Mesenchymal stem cell (in vitro differentiated cells and primary cell): ENCODE measurements around the gene B3GAT3.
"Not testable (repeated sequence)": the region's sequence is repeated elsewhere in the genome, so short reads cannot be mapped to it uniquely, and the experiment has no call there.

Source experiments
- DNase-seq: peaks from one replicate; pipeline ENCODE4 v3.0.0-alpha.2; 2013
- H2AFZ ChIP-seq: one replicate; pipeline ENCODE4 v1.6.1; 2013; ENCODE audit warnings: low read depth, mild to moderate bottlenecking, control low read depth, inconsistent platforms, low read length, moderate library complexity
- H2AK5ac ChIP-seq: 2 replicates; pipeline ENCODE4 v1.6.1; 2013; ENCODE audit warnings: low read length, moderate library complexity, mild to moderate bottlenecking, inconsistent platforms; ENCODE audit not compliant: severe bottlenecking
- H2BK120ac ChIP-seq: one replicate; pipeline ENCODE4 v1.6.1; 2013; ENCODE audit warnings: low read depth, mild to moderate bottlenecking, inconsistent platforms, low read length, moderate library complexity
- H2BK12ac ChIP-seq, 2 experiments: one replicate each; pipeline ENCODE4 v1.6.1; 2013; ENCODE audit warnings: inconsistent platforms in 2 of 2, low read length in 2 of 2, mild to moderate bottlenecking in 2 of 2, moderate library complexity in 2 of 2, control low read depth in 1 of 2
- H2BK15ac ChIP-seq: one replicate; pipeline ENCODE4 v1.6.1; 2013; ENCODE audit warnings: mild to moderate bottlenecking, low read depth, inconsistent platforms; ENCODE audit not compliant: poor library complexity, severe bottlenecking
- H2BK5ac ChIP-seq: 2 replicates; pipeline ENCODE4 v1.6.1; 2013; ENCODE audit warnings: low read depth, mild to moderate bottlenecking, low read length, control low read depth, inconsistent platforms; ENCODE audit not compliant: poor library complexity, severe bottlenecking
- H3K14ac ChIP-seq, 2 experiments: one replicate each; pipeline ENCODE4 v1.6.1; 2013; ENCODE audit warnings: inconsistent platforms in 2 of 2, low read length in 2 of 2, control low read depth in 1 of 2, mild to moderate bottlenecking in 1 of 2, moderate library complexity in 1 of 2
- H3K18ac ChIP-seq, 2 experiments: one replicate each; pipeline ENCODE4 v1.6.1; 2013; ENCODE audit warnings: inconsistent platforms in 2 of 2, low read length in 2 of 2, control low read depth in 1 of 2, low read depth in 1 of 2, mild to moderate bottlenecking in 1 of 2
- H3K23ac ChIP-seq, 2 experiments: one replicate each; pipeline ENCODE4 v1.6.1; 2013; ENCODE audit warnings: inconsistent platforms in 2 of 2, low read length in 2 of 2, mild to moderate bottlenecking in 2 of 2, moderate library complexity in 2 of 2, control low read depth in 1 of 2
- H3K27ac ChIP-seq: 2 replicates; pipeline ENCODE4 v1.5.1; 2013; ENCODE audit warnings: mild to moderate bottlenecking, moderate library complexity, low read length, control low read depth, inconsistent platforms; ENCODE audit not compliant: poor library complexity, severe bottlenecking
- H3K27me3 ChIP-seq, 2 experiments: 2 replicates each; pipeline versions ENCODE4 v1.6.1 to v1.7.0; 2013; ENCODE audit warnings: low read length in 2 of 2, mild to moderate bottlenecking in 2 of 2, moderate library complexity in 2 of 2, control low read depth in 1 of 2, inconsistent platforms in 1 of 2; ENCODE audit not compliant: control insufficient read depth in 1 of 2, insufficient read depth in 1 of 2
- H3K36me3 ChIP-seq, 2 experiments: 2 replicates each; pipeline versions ENCODE4 v1.6.1 to v1.7.0; 2013; ENCODE audit warnings: low read length in 2 of 2, control low read depth in 1 of 2, inconsistent platforms in 1 of 2, low read depth in 1 of 2, mild to moderate bottlenecking in 1 of 2; ENCODE audit not compliant: insufficient read depth in 2 of 2, control insufficient read depth in 1 of 2
- H3K4ac ChIP-seq, 2 experiments: one replicate each; pipeline ENCODE4 v1.6.1; 2013; ENCODE audit warnings: inconsistent platforms in 2 of 2, low read length in 2 of 2, mild to moderate bottlenecking in 2 of 2, moderate library complexity in 2 of 2, control low read depth in 1 of 2, low read depth in 1 of 2
- H3K4me1 ChIP-seq: 2 replicates; pipeline ENCODE4 v1.6.1; 2013; ENCODE audit warnings: low read depth, low read length, control low read depth; ENCODE audit not compliant: control insufficient read depth, insufficient read depth
- H3K4me2 ChIP-seq: 2 replicates; pipeline ENCODE4 v1.6.1; 2013; ENCODE audit warnings: low read length, mild to moderate bottlenecking, inconsistent platforms; ENCODE audit not compliant: poor library complexity, severe bottlenecking
- H3K4me3 ChIP-seq, 2 experiments: 2 replicates each; pipeline versions ENCODE4 v1.5.1 to v1.7.0; 2013; ENCODE audit warnings: low read length in 2 of 2, mild to moderate bottlenecking in 2 of 2, control low read depth in 1 of 2, low read depth in 1 of 2; ENCODE audit not compliant: insufficient read depth in 1 of 2
- H3K79me1 ChIP-seq: replicated peaks from 2 replicates; pipeline ENCODE4 v1.6.1; 2013; ENCODE audit warnings: mild to moderate bottlenecking, control low read depth, low read length, inconsistent platforms; ENCODE audit not compliant: poor library complexity, severe bottlenecking
- H3K9ac ChIP-seq: 2 replicates; pipeline ENCODE4 v1.7.0; 2013; ENCODE audit warnings: mild to moderate bottlenecking, low read length, moderate library complexity
- H3K9me3 ChIP-seq: 2 replicates; pipeline ENCODE4 v1.7.0; 2013; ENCODE audit warnings: mild to moderate bottlenecking, low read length; ENCODE audit not compliant: control insufficient read depth
- H4K8ac ChIP-seq: one replicate; pipeline ENCODE4 v1.6.1; 2013; ENCODE audit warnings: inconsistent platforms, mild to moderate bottlenecking, low read length, moderate library complexity
- H4K91ac ChIP-seq: one replicate; pipeline ENCODE4 v1.6.1; 2013; ENCODE audit warnings: mild to moderate bottlenecking, low read length, inconsistent platforms
- WGBS: methylation state at CpG from one replicate; pipeline ENCODE4 v1.1.7; 2013; ENCODE audit warnings: mixed read lengths; 5-methylcytosine and 5-hydroxymethylcytosine counted together

The B3GAT3 gene

GRCh38 chr11:62591448-62592145 is 30.2 kb downstream of the B3GAT3 start, which contains the start of gene TUT1:
TUT1 (minus strand) TSS chr11:62591523; CDS start chr11:62591485, 38 bp downstream.
- Histone ChIP-seq H3K14ac (no peak within 1 kb of the TSS), H3K9ac (peak within 1 kb of the TSS; percentile 95), H4K8ac (peak within 1 kb of the TSS; percentile 73), H3K27me3 (no peaks in the 10 kb centered on the region), H3K79me1 (peaks cover 28% of the 10 kb centered on the region), H4K91ac (peak within 1 kb of the TSS; percentile 81), H3K9me3 (no peaks in the 10 kb centered on the region), H3K4me3 (peak within 1 kb of the TSS; percentile 82 to 93), H2BK12ac (no peak within 1 kb of the TSS), H2BK15ac (peak within 1 kb of the TSS; percentile 62), H3K18ac (peak within 1 kb of the TSS; percentile 70 to 73), H2AK5ac (no peak within 1 kb of the TSS), H3K4ac (peak within 1 kb of the TSS in 1 of 2 experiments; percentile 95), H2BK5ac (peak within 1 kb of the TSS; percentile 50), H3K4me2 (peak within 1 kb of the TSS; percentile 77), H3K27ac (peak within 1 kb of the TSS; percentile 93), H2AFZ (peak within 1 kb of the TSS; percentile 62), H3K23ac (peak within 1 kb of the TSS in 1 of 2 experiments; percentile 42), H3K36me3 (peaks cover 51 to 52% of the 10 kb centered on the region in 2 experiments), H3K4me1 (peaks cover 13% of the 10 kb centered on the region), H2BK120ac (peak within 1 kb of the TSS; percentile 54)
- WGBS: under 1% methylated on average over 58 of the region's 58 CpGs
- DNase-seq: peak; percentile 100

DNA sequence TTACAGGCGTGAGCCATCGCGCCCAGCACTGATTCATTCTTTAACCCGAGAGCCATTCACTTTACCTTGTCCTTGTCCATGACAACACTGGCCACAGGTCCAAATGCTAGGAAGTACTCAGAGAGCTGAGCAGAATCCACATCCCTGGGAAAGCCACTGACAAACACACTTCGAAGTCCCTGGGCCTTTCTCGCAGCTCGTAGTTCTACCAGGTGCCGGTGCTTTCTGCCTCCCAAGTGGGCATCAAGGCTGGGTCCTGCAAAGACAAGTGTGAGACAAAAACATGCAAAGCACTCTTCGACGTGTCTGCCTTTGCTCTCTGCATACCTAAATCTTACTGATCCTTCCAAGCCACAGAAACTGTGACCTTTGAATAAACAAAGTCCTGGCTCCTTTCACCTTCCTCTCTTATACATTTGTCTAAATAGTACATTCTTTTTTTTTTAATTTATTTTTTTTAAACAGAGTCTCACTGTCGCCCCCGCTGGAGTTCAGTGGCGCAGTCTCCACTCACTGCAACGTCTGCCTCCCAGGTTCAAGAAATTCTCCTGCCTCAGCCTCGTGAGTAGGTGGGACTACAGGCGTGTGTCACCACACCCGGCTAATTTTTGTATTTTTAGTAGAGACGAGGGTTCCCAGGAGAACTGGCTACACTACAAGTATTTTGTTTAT is 32.7 kb downstream of the B3GAT3 start:
- no peak overlapping the region for H2AFZ ChIP-seq
- H3K79me1 ChIP-seq: peaks cover 19% of the 10 kb centered on the region
- no peak overlapping the region for H3K14ac ChIP-seq
- no peak overlapping the region for H3K23ac ChIP-seq
- no peak overlapping the region for H3K18ac ChIP-seq
- peak; percentile 57 for DNase-seq
- no peak overlapping the region for H3K4me3 ChIP-seq
- no peak overlapping the region for H2AK5ac ChIP-seq
- H3K9ac ChIP-seq: peak overlapping the region; percentile 30
- peaks cover 15% of the 10 kb centered on the region for H3K4me1 ChIP-seq
- no peaks in the 10 kb centered on the region for H3K27me3 ChIP-seq
- no peak overlapping the region for H3K27ac ChIP-seq
- no peak overlapping the region for H4K8ac ChIP-seq
- H3K4ac ChIP-seq: no peak overlapping the region
- H2BK12ac ChIP-seq: no peak overlapping the region
- H2BK120ac ChIP-seq: no peak overlapping the region
- H4K91ac ChIP-seq: no peak overlapping the region
- H2BK5ac ChIP-seq: no peak overlapping the region
- H3K4me2 ChIP-seq: no peak overlapping the region
- no peaks in the 10 kb centered on the region for H3K9me3 ChIP-seq
- WGBS: 76% methylated on average over 15 of the region's 18 CpGs
- H3K36me3 ChIP-seq: peaks cover 39 to 40% of the 10 kb centered on the region in 2 experiments
- H2BK15ac ChIP-seq: no peak overlapping the region

- H3K23ac ChIP-seq, H2BK15ac ChIP-seq, H2AK5ac ChIP-seq, H3K27ac ChIP-seq, H3K4me3 ChIP-seq, H2AFZ ChIP-seq, H3K14ac ChIP-seq, H3K9me3 ChIP-seq, H3K27me3 ChIP-seq, H3K4me1 ChIP-seq, H3K9ac ChIP-seq, H2BK120ac ChIP-seq, DNase-seq, H3K18ac ChIP-seq, H4K91ac ChIP-seq, H3K4ac ChIP-seq, H2BK5ac ChIP-seq, H2BK12ac ChIP-seq, H4K8ac ChIP-seq, H3K4me2 ChIP-seq: not testable (repeated sequence)
- WGBS: 96% methylated on average over 7 of the region's 7 CpGs
- H3K79me1 ChIP-seq: peaks cover 25% of the 10 kb centered on the region
- H3K36me3 ChIP-seq: peaks cover 35 to 52% of the 10 kb centered on the region in 2 experiments
These were observed 36.4 kb downstream of the B3GAT3 start for GRCh38 chr11:62585356-62585755.

- not testable (repeated sequence) for DNase-seq, H3K27me3 ChIP-seq, H3K4me2 ChIP-seq, H2BK15ac ChIP-seq, H3K9ac ChIP-seq, H3K23ac ChIP-seq, H2BK120ac ChIP-seq, H2BK5ac ChIP-seq, H3K9me3 ChIP-seq, H3K4ac ChIP-seq, H3K18ac ChIP-seq, H3K4me1 ChIP-seq, H3K27ac ChIP-seq, H2BK12ac ChIP-seq, H2AFZ ChIP-seq, H4K8ac ChIP-seq, H3K4me3 ChIP-seq, H2AK5ac ChIP-seq, H4K91ac ChIP-seq, H3K14ac ChIP-seq
- peaks cover 19% of the 10 kb centered on the region for H3K79me1 ChIP-seq
- peaks cover 40 to 65% of the 10 kb centered on the region in 2 experiments for H3K36me3 ChIP-seq
- WGBS: 98% methylated on average over 3 of the region's 4 CpGs
These were observed 40.1 kb downstream of the B3GAT3 start for GRCh38 chr11:62581735-62582134.
